ENCODE results near the gene CAD.

- TF ChIP-seq POLR2A (IDR thresholded peaks at IDR 0.05) (no peak), CTCF (IDR thresholded peaks at IDR 0.05) (no peak)
Measured at GRCh38 chr2:27203741-27204140, 13.4 kb upstream of the CAD start.
